Measurements from ENCODE around the gene CEP350.
"Not testable (repeated sequence)": the region's sequence is repeated elsewhere in the genome, so short reads cannot be mapped to it uniquely, and the experiment has no call there.

CEP350 gene

DNA sequence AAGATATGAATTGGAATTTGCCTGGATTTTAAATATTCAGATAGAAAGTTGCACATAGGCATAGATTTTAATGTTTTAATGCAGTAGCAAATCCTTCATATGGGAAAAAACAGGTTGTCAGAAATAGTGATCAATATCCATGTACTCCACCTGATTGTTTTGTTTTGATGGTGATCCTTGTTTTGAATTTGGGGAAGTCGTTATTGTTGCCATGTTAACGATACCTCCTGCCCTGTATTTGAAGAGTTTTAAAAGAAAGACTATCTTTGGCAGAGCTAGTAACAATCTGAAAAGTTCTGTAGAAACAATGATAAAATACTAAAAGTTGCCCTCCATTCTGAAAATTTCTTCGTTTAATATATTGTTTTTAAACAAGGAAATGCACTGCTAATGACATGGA, 1.1 kb downstream of the CEP350 start:
- TF ChIP-seq, protein P1, sequence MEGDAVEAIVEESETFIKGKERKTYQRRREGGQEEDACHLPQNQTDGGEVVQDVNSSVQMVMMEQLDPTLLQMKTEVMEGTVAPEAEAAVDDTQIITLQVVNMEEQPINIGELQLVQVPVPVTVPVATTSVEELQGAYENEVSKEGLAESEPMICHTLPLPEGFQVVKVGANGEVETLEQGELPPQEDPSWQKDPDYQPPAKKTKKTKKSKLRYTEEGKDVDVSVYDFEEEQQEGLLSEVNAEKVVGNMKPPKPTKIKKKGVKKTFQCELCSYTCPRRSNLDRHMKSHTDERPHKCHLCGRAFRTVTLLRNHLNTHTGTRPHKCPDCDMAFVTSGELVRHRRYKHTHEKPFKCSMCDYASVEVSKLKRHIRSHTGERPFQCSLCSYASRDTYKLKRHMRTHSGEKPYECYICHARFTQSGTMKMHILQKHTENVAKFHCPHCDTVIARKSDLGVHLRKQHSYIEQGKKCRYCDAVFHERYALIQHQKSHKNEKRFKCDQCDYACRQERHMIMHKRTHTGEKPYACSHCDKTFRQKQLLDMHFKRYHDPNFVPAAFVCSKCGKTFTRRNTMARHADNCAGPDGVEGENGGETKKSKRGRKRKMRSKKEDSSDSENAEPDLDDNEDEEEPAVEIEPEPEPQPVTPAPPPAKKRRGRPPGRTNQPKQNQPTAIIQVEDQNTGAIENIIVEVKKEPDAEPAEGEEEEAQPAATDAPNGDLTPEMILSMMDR (IDR thresholded peaks at IDR 0.05; ENCODE audit: borderline replicate concordance, insufficient read depth, low read depth, low read length), result no peak
- peak overlapping the region; percentile 97 for H3K4me3 ChIP-seq (ENCODE audit: low read depth, low read length)

DNA sequence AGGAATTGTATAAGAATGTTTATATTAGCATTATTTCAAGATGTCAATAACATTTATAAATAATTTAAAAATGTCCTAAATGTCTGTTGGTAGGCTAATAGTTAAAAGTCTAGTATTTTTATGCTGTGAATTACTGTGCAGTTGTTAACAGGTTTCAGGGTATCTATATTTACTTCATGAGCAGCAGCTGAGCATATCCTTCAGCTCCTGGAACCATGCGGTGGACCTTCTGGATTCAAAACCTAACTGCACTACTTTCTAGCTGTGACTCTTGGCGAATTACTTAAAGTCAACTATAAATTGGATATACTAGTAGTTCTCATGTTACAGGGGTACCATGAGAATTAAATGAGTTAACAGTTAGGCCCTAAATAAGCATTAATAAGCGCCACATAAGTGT, 3.7 kb downstream of the CEP350 start:
- H3K4me3 ChIP-seq (ENCODE audit: low read depth, low read length), result no peak overlapping the region
- TF ChIP-seq, protein P1 (IDR thresholded peaks at IDR 0.05; ENCODE audit: borderline replicate concordance, insufficient read depth, low read depth, low read length), result no peak

DNA sequence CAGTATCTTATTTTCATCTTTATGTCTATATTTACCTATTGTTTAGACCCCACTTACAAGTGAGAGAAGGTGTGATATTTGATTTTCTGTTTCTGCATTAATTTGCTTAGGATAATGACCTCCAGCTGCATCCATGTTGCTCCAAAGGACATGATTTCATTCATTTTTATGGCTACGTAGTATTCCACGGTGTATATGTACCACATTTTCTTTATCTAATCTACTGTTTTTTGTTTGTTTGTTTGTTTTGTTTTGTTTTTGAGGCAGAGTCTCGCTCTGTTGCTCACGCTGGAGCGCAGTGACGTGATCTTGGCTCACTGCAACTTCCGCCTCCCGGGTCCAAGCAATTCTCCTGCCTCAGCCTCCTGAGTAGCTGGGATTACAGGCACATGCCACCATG, 7.6 kb downstream of the CEP350 start:
- H3K4me3 ChIP-seq (ENCODE audit: low read depth, low read length), result not testable (repeated sequence)

DNA sequence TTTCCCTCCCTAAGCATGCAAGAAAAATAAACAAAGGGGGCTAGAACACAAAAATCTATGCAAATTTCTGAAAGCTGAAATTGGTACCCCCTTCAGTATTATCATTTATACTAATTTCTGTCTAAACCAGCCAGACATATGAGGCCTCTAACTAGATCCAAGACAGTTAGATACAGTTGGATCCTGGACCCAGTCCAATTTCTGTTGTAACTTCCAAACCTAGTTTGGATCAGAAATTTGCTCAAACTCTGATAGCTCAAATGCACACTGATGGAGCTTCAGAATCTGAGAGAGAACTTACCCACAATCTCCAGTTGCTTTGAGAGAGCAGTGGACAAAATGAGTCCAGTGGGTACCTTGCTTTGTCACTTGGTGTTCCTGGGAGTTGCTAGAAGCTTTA, 11.9 kb downstream of the CEP350 start:
- TF ChIP-seq, protein P1 (IDR thresholded peaks at IDR 0.05; ENCODE audit: borderline replicate concordance, insufficient read depth, low read depth, low read length), result no peak
- no peak overlapping the region for H3K4me3 ChIP-seq (ENCODE audit: low read depth, low read length)

DNA sequence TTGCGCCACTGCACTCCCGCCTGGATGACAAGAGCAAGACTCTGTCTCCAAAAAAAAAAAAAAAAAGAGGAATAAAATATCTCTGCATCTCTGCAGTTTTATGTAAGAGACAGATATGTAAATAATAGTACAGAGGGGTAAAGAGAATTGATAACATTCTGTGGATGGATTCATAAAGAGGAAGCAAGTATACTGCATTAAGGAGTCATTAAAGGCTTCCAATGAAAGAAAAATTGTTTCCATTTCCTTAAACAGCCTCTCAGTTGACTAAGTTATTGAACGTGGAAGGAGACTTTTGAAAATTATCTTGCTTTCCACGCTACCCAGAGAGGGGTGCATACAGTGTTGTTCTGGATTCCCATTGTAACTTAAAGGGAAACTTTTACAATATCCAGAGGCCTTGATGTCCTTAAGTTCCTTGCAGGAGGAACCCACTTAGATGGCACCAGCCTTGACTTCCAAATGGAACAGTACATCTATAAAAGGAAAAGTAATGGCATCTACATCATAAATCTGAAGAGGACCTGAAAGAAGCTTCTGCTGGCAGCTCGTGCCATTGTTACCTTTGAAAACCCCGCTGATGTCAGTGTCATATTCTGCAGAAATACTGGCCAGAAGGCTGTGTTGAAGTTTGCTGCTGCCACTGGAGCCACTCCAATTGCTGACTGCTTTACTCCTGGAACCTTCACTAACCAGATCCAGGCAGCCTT, 13.8 kb downstream of the CEP350 start:
- no peak overlapping the region for H3K4me3 ChIP-seq (ENCODE audit: low read depth, low read length)
- TF ChIP-seq, protein P1 (IDR thresholded peaks at IDR 0.05; ENCODE audit: borderline replicate concordance, insufficient read depth, low read depth, low read length), result no peak

DNA sequence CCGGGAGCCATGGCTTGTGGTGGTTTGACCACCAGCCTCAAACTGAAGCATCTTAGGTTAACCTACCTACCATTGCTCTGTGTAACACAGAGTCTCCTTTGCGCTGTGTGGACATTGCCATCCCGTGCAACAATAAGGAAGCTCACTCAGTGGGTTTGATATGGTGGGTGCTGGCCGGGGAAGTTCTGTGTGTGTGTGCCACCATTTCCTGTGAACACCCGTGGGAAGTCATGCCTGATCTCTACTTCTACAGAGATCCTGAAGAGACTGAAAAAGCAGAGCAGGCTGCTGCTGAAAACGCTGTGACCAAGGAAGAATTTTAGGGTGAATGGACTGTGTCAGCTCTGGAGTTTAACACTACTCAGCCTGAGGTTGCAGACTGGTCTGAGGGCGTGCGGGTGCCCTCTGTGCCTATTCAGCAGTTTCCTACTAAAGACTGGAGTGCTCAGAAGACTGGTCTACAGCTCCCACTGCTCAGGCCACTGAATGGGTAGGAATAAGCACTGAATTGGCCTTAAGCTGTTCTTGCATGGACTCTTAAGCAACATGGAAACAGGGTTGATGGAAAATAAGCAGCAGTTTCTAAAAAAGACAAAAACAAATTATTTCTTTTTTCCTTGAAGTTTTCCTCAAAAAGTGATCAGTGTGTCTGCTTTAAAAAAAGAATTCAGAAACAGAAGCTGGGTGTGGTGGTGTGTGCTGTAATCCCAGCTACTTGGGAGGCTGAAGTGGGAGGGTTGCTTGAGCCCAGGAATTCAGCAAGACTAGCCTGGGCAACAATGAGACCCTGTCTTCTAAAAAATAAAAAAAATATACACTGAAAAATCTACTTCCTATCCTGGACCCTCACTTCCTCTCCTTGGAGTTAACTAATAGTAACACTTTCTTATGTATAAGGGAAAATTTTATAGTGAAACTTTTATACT, 14.6 kb downstream of the CEP350 start:
- no peak overlapping the region for H3K4me3 ChIP-seq (ENCODE audit: low read depth, low read length)
- TF ChIP-seq, protein P1 (IDR thresholded peaks at IDR 0.05; ENCODE audit: borderline replicate concordance, insufficient read depth, low read depth, low read length), result no peak

DNA sequence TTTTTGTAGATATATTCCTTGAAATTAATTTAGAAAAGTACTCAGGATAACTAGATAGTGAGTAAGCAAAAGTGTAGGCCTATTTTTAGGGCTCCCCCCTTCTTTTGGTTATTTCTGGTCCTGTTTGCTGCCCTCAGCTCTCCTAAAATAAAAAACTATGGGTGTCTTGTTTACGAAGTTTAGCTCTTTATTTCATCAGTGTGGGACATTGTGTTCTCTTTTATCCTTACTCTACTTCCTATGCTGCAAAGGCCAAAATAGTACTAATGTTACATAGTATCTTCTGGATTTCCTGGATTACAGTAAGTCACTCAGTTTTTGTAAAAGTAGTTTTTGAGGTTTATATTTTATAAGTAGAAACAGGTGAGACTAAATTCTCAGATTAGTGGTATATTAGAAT, 15.4 kb downstream of the CEP350 start:
- TF ChIP-seq, protein P1 (IDR thresholded peaks at IDR 0.05; ENCODE audit: borderline replicate concordance, insufficient read depth, low read depth, low read length), result no peak

More for the DNA sequence above, 15.4 kb downstream of the CEP350 start:
- no peak overlapping the region for H3K4me3 ChIP-seq (ENCODE audit: low read depth, low read length)

Data from GM12875 (cell line).